DND-41 (cell line): Measurements from ENCODE around the gene PCAT6.

Source experiments
- CTCF ChIP-seq: IDR thresholded peaks from 2 replicates; pipeline ENCODE4 v1.5.1; 2012; ENCODE audit warnings: borderline replicate concordance, low read length, moderate library complexity, mild to moderate bottlenecking; ENCODE audit not compliant: poor library complexity, severe bottlenecking; ENCODE audit errors: extremely low read depth
- EZH2 ChIP-seq: IDR thresholded peaks from 3 replicates; pipeline ENCODE4 v1.6.1; 2012; ENCODE audit warnings: borderline replicate concordance, low read depth, mild to moderate bottlenecking, moderate library complexity, low read length, inconsistent platforms; ENCODE audit not compliant: severe bottlenecking

- no peak for TF ChIP-seq CTCF
- TF ChIP-seq EZH2: no peak
Observed at GRCh38 chr1:202854787-202855186, 44.0 kb downstream of the PCAT6 start.
